ENCODE data around the gene PLXND1. TPM values are rescaled to one million over a fixed set of nuclear protein-coding genes. Genes with fewer than 3 reads are reported as not detected.

The PLXND1 gene
- total RNA-seq, 1 donor from 2014 or later, result 56.9 TPM

GRCh38 chr3:129614927-129615363 is 8.5 kb upstream of the PLXND1 start:
- H3K4me3 Mint-ChIP-seq, result no peak overlapping the region
- H3K4me1 Mint-ChIP-seq (ENCODE audit: unreplicated experiment), result peaks cover 14% of the 10 kb centered on the region

GRCh38 chr3:129614435-129614834 is 8.0 kb upstream of the PLXND1 start:
- Mint-ChIP-seq H3K27ac (no peak overlapping the region), H3K4me1 (ENCODE audit: unreplicated experiment) (peaks cover 20% of the 10 kb centered on the region), H3K36me3 (no peaks in the 10 kb centered on the region), H3K9me3 (no peaks in the 10 kb centered on the region), H3K27me3 (no peaks in the 10 kb centered on the region), H3K4me3 (no peak overlapping the region)
- no peak for TF ChIP-seq CTCF (conservative IDR thresholded peaks at IDR 0.05)
- no peak for DNase-seq (ENCODE audit: extremely low spot score, unreplicated experiment)

More at GRCh38 chr3:129614927-129615363, 8.5 kb upstream of the PLXND1 start:
- no peaks in the 10 kb centered on the region for H3K36me3 Mint-ChIP-seq
- no peak for TF ChIP-seq CTCF (conservative IDR thresholded peaks at IDR 0.05)
- DNase-seq (ENCODE audit: extremely low spot score, unreplicated experiment), result no peak
- no peaks in the 10 kb centered on the region for H3K9me3 Mint-ChIP-seq
- H3K27me3 Mint-ChIP-seq, result no peaks in the 10 kb centered on the region
- H3K27ac Mint-ChIP-seq, result peak overlapping the region; percentile 56

DNA sequence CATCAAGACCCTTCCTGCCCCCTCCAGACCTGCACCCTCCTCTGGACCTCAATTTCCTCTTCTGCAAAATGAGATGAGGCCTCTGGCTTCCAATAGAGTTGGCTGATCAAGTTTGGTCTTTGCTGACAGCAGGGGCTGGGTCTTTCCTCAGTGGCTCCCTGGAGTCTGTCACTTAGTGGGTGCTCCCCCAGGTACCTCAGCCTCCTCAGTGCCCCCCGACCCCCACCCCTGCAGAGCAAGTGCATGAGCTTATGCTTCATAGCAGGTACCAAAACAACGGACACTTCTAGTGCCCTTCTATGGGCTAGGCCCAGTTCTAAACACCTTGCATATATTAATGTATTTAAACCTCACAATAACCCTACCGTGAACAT is 6.9 kb upstream of the PLXND1 start:
- Mint-ChIP-seq H3K4me1 (ENCODE audit: unreplicated experiment) (peaks cover 15% of the 10 kb centered on the region), H3K4me3 (no peak overlapping the region), H3K36me3 (no peaks in the 10 kb centered on the region), H3K9me3 (no peaks in the 10 kb centered on the region), H3K27me3 (peaks cover 4% of the 10 kb centered on the region), H3K27ac (no peak overlapping the region)
- DNase-seq (ENCODE audit: extremely low spot score, unreplicated experiment), result no peak
- no peak for TF ChIP-seq CTCF (conservative IDR thresholded peaks at IDR 0.05)

- no peak for TF ChIP-seq CTCF (conservative IDR thresholded peaks at IDR 0.05)
- H3K36me3 Mint-ChIP-seq, result no peaks in the 10 kb centered on the region
- no peak for DNase-seq (ENCODE audit: extremely low spot score, unreplicated experiment)
- no peaks in the 10 kb centered on the region for H3K9me3 Mint-ChIP-seq
- peaks cover 6% of the 10 kb centered on the region for H3K27me3 Mint-ChIP-seq
- H3K27ac Mint-ChIP-seq, result peak overlapping the region; percentile 84
- peaks cover 14% of the 10 kb centered on the region for H3K4me1 Mint-ChIP-seq (ENCODE audit: unreplicated experiment)
- no peak overlapping the region for H3K4me3 Mint-ChIP-seq
Observed at GRCh38 chr3:129612534-129613366, 6.3 kb upstream of the PLXND1 start.

- no peak for DNase-seq (ENCODE audit: extremely low spot score, unreplicated experiment)
- peaks cover 16% of the 10 kb centered on the region for H3K4me1 Mint-ChIP-seq (ENCODE audit: unreplicated experiment)
- no peak for TF ChIP-seq CTCF (conservative IDR thresholded peaks at IDR 0.05)
- H3K27me3 Mint-ChIP-seq, result peaks cover 10% of the 10 kb centered on the region
- H3K4me3 Mint-ChIP-seq, result no peak overlapping the region
- no peaks in the 10 kb centered on the region for H3K9me3 Mint-ChIP-seq
- no peaks in the 10 kb centered on the region for H3K36me3 Mint-ChIP-seq
- H3K27ac Mint-ChIP-seq, result peak overlapping the region; percentile 84
Observed at GRCh38 chr3:129611812-129612533, 5.5 kb upstream of the PLXND1 start.
